Common myeloid progenitor, CD34-positive (primary cell): ENCODE measurements around the gene PLA2G4A.

ENCODE experiments used
- CTCF ChIA-PET: fragments of 350-600 bp; sonication (Branson Sonifier 250); formaldehyde crosslinking; loops from one replicate; lab custom pipeline; 2021; ENCODE audit warnings: antibody characterized with exemption; lab: Charles Lee
- POLR2A ChIA-PET: fragments of 350-600 bp; sonication (Branson Sonifier 250); formaldehyde crosslinking; loops from one replicate; lab custom pipeline; 2021; ENCODE audit warnings: antibody characterized with exemption; lab: Charles Lee
- DNase-seq, 3 donors: peaks; one replicate each; pipeline versions ENCODE4 v3.0.0 to v3.0.0-alpha.2; 2013
- H3K27ac ChIP-seq, 2 experiments: 1 replicate in 1 of 2; 2 replicates in 1 of 2; pipeline ENCODE4 v1.7.0; 2013; ENCODE audit warnings: inconsistent platforms in 2 of 2, low read length in 2 of 2, mild to moderate bottlenecking in 2 of 2, low read depth in 1 of 2, moderate library complexity in 1 of 2; ENCODE audit not compliant: severe bottlenecking in 2 of 2, insufficient read depth in 1 of 2, poor library complexity in 1 of 2
- H3K27me3 ChIP-seq, 5 experiments: replicated peaks in 2 of 5; 1 replicate in 3 of 5; 2 replicates in 2 of 5; pipeline versions ENCODE4 v1.6.1 to v1.7.0; 2013; ENCODE audit warnings: low read length in 4 of 5, mild to moderate bottlenecking in 2 of 5, moderate library complexity in 2 of 5, inconsistent platforms in 1 of 5; ENCODE audit not compliant: insufficient read depth in 5 of 5, control insufficient read depth in 4 of 5
- H3K36me3 ChIP-seq, 4 experiments: 1 replicate in 2 of 4; 2 replicates in 2 of 4; pipeline versions ENCODE4 v1.6.1 to v1.7.0; 2013; ENCODE audit warnings: low read length in 3 of 4, control low read depth in 1 of 4, mild to moderate bottlenecking in 1 of 4; ENCODE audit not compliant: control insufficient read depth in 4 of 4, insufficient read depth in 4 of 4
- H3K4me1 ChIP-seq, 4 experiments: 1 replicate in 3 of 4; 2 replicates in 1 of 4; pipeline versions ENCODE4 v1.6.1 to v1.7.1; 2013; ENCODE audit warnings: low read length in 3 of 4, mild to moderate bottlenecking in 3 of 4, control low read depth in 1 of 4, inconsistent platforms in 1 of 4, moderate library complexity in 1 of 4; ENCODE audit not compliant: control insufficient read depth in 4 of 4, insufficient read depth in 4 of 4; ENCODE audit errors: control extremely low read depth in 1 of 4
- H3K4me3 ChIP-seq, 7 experiments: 1 replicate in 4 of 7; 2 replicates in 3 of 7; pipeline versions ENCODE4 v1.5.1 to v1.7.0; 2013; ENCODE audit warnings: mild to moderate bottlenecking in 7 of 7, low read length in 6 of 7, moderate library complexity in 6 of 7, inconsistent platforms in 2 of 7, low read depth in 2 of 7, control low read depth in 1 of 7; ENCODE audit not compliant: insufficient read depth in 4 of 7, control insufficient read depth in 1 of 7; ENCODE audit errors: extremely low read depth in 1 of 7
- H3K9me3 ChIP-seq, 5 experiments: 1 replicate in 4 of 5; 2 replicates in 1 of 5; pipeline versions ENCODE4 v1.6.1 to v1.7.1; 2013; ENCODE audit warnings: low read length in 4 of 5, mild to moderate bottlenecking in 2 of 5, inconsistent platforms in 1 of 5, low read depth in 1 of 5, moderate library complexity in 1 of 5; ENCODE audit not compliant: control insufficient read depth in 4 of 5, insufficient read depth in 2 of 5; ENCODE audit errors: control extremely low read depth in 1 of 5
- WGBS: methylation state at CpG from one replicate; pipeline ENCODE4 v1.1.5; 2013; ENCODE audit not compliant: insufficient coverage; 5-methylcytosine and 5-hydroxymethylcytosine counted together

Gene PLA2G4A

DNA sequence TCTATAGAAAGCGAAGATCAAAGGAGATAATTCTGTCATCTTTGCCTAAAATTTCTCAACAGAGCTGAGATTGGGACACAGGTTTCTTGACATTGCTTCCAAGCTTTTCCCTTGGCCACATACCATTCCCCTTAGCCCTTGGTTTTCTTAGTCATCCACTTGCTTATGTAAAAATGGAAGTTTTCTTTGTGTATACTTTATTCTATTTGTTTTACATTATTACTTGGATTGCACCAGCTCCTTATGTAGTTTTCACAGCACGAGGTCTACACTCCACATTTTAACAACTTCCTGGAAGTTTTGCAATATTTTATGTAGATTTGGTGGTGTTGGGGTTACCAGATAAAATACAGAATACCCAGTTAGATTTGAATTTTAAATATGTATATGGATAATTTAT lies 129.8 kb downstream of the PLA2G4A start:
- no peak overlapping the region for H3K27ac ChIP-seq
- ChIA-PET CTCF (no interaction called here), POLR2A (no interaction called here)
- H3K4me3 ChIP-seq = no peak overlapping the region
- WGBS = 100% methylated on average over 1 of the region's 2 CpGs
- H3K4me1 ChIP-seq = no peaks in the 10 kb centered on the region
- no peak for DNase-seq
- no peaks in the 10 kb centered on the region for H3K9me3 ChIP-seq
- H3K27me3 ChIP-seq = no peaks in the 10 kb centered on the region
- H3K36me3 ChIP-seq = peaks cover under 1 to 32% (median 12%) of the 10 kb centered on the region in 4 experiments

DNA sequence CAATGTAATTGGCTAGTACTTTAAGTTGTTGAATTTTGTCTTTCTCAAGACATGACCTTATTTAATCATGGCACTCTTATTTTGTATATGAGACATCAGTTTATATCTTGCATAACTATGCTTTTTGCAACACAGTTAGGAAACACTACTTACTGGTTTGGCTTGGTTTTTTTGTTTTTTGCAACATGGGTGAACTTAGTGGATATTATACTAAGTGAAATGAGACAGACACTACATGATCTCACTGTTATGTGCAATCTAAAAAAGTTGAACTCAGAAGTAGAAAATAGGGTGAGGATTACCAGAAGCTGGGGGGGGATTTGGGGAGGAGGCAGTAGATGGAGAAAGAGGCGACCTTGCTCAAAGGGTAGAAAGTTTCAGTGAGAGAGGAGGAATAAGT lies 132.1 kb downstream of the PLA2G4A start:
- Histone ChIP-seq H3K27me3 (no peaks in the 10 kb centered on the region), H3K36me3 (peaks cover 4 to 42% (median 20%) of the 10 kb centered on the region in 4 experiments), H3K4me3 (no peak overlapping the region), H3K27ac (no peak overlapping the region), H3K4me1 (no peaks in the 10 kb centered on the region), H3K9me3 (no peaks in the 10 kb centered on the region)
- CTCF ChIA-PET = no interaction called here
- WGBS = 100% methylated on average over 1 of the region's 1 CpG
- no peak for DNase-seq
- POLR2A ChIA-PET = interaction anchor here (0.6 kb wide), 1 partner anchor 11 kb away, joined by 3 read pairs; no protein-coding TSS in a partner anchor

GRCh38 chr1:186965847-186966246 lies 137.1 kb downstream of the PLA2G4A start:
- DNase-seq = no peak
- Histone ChIP-seq H3K27me3 (no peaks in the 10 kb centered on the region), H3K4me3 (no peak overlapping the region), H3K4me1 (no peaks in the 10 kb centered on the region), H3K36me3 (peaks cover 8 to 36% (median 17%) of the 10 kb centered on the region in 4 experiments), H3K27ac (no peak overlapping the region), H3K9me3 (no peaks in the 10 kb centered on the region)
- POLR2A ChIA-PET = no interaction called here
- CTCF ChIA-PET = no interaction called here

DNA sequence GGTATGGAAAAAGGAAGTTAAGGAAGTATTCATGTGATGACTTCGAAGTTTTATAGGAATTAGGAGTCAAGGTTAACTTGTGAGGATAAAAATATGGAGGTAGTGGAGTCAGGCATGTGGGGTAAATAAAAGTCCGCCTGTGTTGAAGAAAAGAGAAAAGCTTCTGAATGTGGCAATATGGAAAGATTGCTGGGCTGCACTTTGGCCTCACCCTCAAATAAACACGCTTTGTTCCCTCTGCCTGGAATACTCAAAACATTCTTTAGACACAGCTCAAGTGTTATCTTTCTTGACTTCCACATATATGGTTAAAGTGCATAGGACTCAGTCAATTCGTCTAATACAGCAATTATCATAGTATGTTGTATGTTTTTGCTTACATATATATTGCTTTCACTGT lies 137.7 kb downstream of the PLA2G4A start:
- Histone ChIP-seq H3K4me3 (no peak overlapping the region), H3K27ac (no peak overlapping the region), H3K9me3 (no peaks in the 10 kb centered on the region), H3K4me1 (no peaks in the 10 kb centered on the region), H3K36me3 (peaks cover 8 to 36% (median 17%) of the 10 kb centered on the region in 4 experiments), H3K27me3 (no peaks in the 10 kb centered on the region)
- 100% methylated on average over 2 of the region's 4 CpGs for WGBS
- POLR2A ChIA-PET = no interaction called here
- CTCF ChIA-PET = no interaction called here
- DNase-seq = no peak

DNA sequence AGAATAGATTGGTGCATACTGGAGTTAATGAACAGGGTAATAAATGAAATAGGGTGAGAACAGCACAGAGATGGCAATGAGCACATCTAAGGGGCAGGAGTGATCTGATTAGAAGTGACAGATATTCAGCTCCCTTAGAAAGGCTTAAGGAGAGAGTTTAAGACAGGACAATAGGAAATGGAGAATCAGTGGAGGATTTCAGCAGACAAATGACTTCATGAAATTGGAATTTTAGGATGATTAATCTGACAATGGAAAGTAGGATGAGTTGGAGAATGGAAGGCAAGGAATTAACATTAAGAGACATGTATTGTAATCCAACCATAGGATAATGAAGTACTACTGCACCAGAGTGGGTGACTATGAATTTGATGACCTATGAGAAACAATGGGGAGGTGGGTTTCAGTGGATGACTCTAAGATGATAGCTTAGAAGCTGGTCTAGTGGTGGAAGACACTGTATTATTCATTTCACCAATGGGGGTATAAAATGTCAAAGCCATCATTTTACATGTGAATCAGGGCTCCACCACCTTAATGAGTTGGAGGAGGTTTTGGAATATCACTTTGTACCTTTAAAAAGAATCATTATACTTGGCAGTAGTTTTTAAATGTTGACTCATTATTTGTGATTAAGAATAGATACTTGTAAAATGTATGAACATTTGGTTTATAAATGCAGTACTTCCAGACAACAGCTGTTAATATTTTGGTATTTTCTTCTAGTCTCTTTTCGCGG lies 139.1 kb downstream of the PLA2G4A start:
- Histone ChIP-seq H3K36me3 (peaks cover 8 to 36% (median 18%) of the 10 kb centered on the region in 4 experiments), H3K9me3 (no peaks in the 10 kb centered on the region), H3K4me3 (no peak overlapping the region), H3K27me3 (no peaks in the 10 kb centered on the region), H3K27ac (no peak overlapping the region), H3K4me1 (no peaks in the 10 kb centered on the region)
- DNase-seq = no peak
- WGBS = no CpG with 5 or more reads among the region's 2 CpGs
- ChIA-PET CTCF (interaction anchor here (0.6 kb wide), 1 partner anchor 491 kb away, joined by 3 read pairs; no protein-coding TSS in a partner anchor), POLR2A (no interaction called here)

DNA sequence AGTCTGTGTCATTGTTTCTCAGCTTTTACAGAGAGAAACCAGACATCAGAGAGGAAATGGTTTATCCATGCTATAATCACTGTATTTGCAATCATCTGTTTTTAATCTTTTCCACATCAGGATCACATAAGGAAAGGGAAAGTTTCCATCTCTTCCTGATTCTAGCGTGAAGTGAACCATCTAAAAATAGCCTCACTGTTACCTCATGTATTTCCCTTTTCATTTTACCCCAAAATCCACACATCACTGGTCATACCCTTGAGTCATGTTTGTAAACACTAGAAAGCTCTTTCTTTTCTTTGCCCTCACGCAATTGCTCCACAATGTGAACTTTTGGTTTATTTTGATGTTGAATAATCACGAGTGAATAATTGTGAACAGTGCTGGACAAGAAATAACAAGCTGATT lies 146.0 kb downstream of the PLA2G4A start:
- Histone ChIP-seq H3K36me3 (peaks cover 0 to 8% (median 4%) of the 10 kb centered on the region in 4 experiments), H3K27ac (no peak overlapping the region), H3K4me1 (peaks cover 0 to 9% (median 4%) of the 10 kb centered on the region in 4 experiments), H3K9me3 (no peaks in the 10 kb centered on the region), H3K4me3 (no peak overlapping the region), H3K27me3 (no peaks in the 10 kb centered on the region)
- DNase-seq = peak in 1 of 3 donors; percentile 13
- CTCF ChIA-PET = interaction anchor here (1.1 to 1.5 kb wide), 4 partner anchors 10 to 15 kb away, joined by 3 to 5 read pairs (median 4); no protein-coding TSS in a partner anchor
- 11% methylated on average over 1 of the region's 3 CpGs for WGBS
- POLR2A ChIA-PET = interaction anchor here (0.5 to 0.6 kb wide), 2 partner anchors 66 to 67 kb away, joined by 3 read pairs; no protein-coding TSS in a partner anchor

- DNase-seq = no peak
- Histone ChIP-seq H3K9me3 (no peaks in the 10 kb centered on the region), H3K27ac (no peak overlapping the region), H3K36me3 (peaks cover under 1 to 11% (median 5%) of the 10 kb centered on the region in 4 experiments), H3K27me3 (no peaks in the 10 kb centered on the region), H3K4me1 (peaks cover 0 to 9% (median 4%) of the 10 kb centered on the region in 4 experiments), H3K4me3 (no peak overlapping the region)
- ChIA-PET POLR2A (interaction anchor here (0.5 to 0.6 kb wide), 2 partner anchors 65 to 67 kb away, joined by 3 read pairs; no protein-coding TSS in a partner anchor), CTCF (interaction anchor here (1.1 to 1.5 kb wide), 4 partner anchors 9 to 14 kb away, joined by 3 to 5 read pairs (median 4); no protein-coding TSS in a partner anchor)
- no CpG with 5 or more reads among the region's 1 CpG for WGBS
These were observed 146.5 kb downstream of the PLA2G4A start for GRCh38 chr1:186975220-186975619.
